ENCODE results near the gene POLR2L.

- TF ChIP-seq CTCF (conservative IDR thresholded peaks at IDR 0.05) (no peak), EZH2 (IDR thresholded peaks at IDR 0.05; ENCODE audit: low read depth) (no peak)
These were observed 7.8 kb upstream of the POLR2L start for GRCh38 chr11:849951-850774.

All from PC-9 (cell line).